Measurements from ENCODE around the gene ARHGEF10L.

- TF ChIP-seq CTCF (conservative IDR thresholded peaks at IDR 0.05; ENCODE audit: low read depth, low read length) (0 out of 2 replicates have a peak, but pooled peaks have one; percentile 28), EZH2 (IDR thresholded peaks at IDR 0.05; ENCODE audit: low read length, unreplicated experiment) (no peak), EZH2phosphoT487 (IDR thresholded peaks at IDR 0.05; ENCODE audit: borderline replicate concordance, low read length) (no peak)
These were observed 184.2 kb downstream of the ARHGEF10L start for GRCh38 chr1:17723684-17724083.

All from PC-3 (cell line).